B cell (primary cell): ENCODE data around the gene FSIP1. TPM values are rescaled to one million over a fixed set of nuclear protein-coding genes. Genes with fewer than 3 reads are reported as not detected.

Experiments
- ATAC-seq: fragments of 200-7000 bp; cut with Tn5 transposase; one replicate; pipeline ENCODE4 v1.10.0; 2021; ENCODE audit warnings: low read depth, mild to moderate bottlenecking, moderate number of reproducible peaks, moderate library complexity
- CTCF ChIA-PET: fragments of 350-600 bp; sonication (Branson Sonifier 250); formaldehyde crosslinking; loops from one replicate; lab custom pipeline; 2021; ENCODE audit warnings: antibody characterized with exemption, inconsistent platforms; lab: Charles Lee
- POLR2A ChIA-PET: fragments of 350-600 bp; sonication (Branson Sonifier 250); formaldehyde crosslinking; loops from one replicate; lab custom pipeline; 2021; ENCODE audit warnings: antibody characterized with exemption; lab: Charles Lee
- DNase-seq: peaks from one replicate; pipeline ENCODE4 v3.0.0; 2013
- H2AFZ ChIP-seq: 2 replicates; pipeline ENCODE4 v1.6.1; 2012; ENCODE audit warnings: mild to moderate bottlenecking, low read depth, low read length; ENCODE audit not compliant: insufficient read depth, poor library complexity, severe bottlenecking
- H3K27ac ChIP-seq, 2 donors: 1 replicate in 1 of 2; 2 replicates in 1 of 2; pipeline ENCODE4 v1.5.1; 2012 to 2013; ENCODE audit warnings: low read length in 2 of 2, mild to moderate bottlenecking in 2 of 2, moderate library complexity in 1 of 2
- H3K27me3 ChIP-seq, 4 experiments: fragments of 200-600 bp in 1 of 4; sonication (generic) in 1 of 4; replicated peaks in 1 of 4; 1 replicate in 2 of 4; 2 replicates in 2 of 4; pipeline versions ENCODE4 v1.6.1 to v1.7.0; 2013 to 2016; ENCODE audit warnings: low read length in 3 of 4, mild to moderate bottlenecking in 2 of 4, mixed read lengths in 1 of 4, moderate library complexity in 1 of 4; ENCODE audit not compliant: insufficient read depth in 4 of 4, control insufficient read depth in 3 of 4; ENCODE audit errors: control extremely low read depth in 1 of 4
- H3K36me3 ChIP-seq, 2 experiments: replicated peaks in 1 of 2; 1 replicate in 1 of 2; 2 replicates in 1 of 2; pipeline versions ENCODE4 v1.6.1 to v1.7.1; 2013; ENCODE audit warnings: low read length in 1 of 2; ENCODE audit not compliant: insufficient read depth in 2 of 2, control insufficient read depth in 1 of 2; ENCODE audit errors: control extremely low read depth in 1 of 2, extremely low read depth in 1 of 2
- H3K4me1 ChIP-seq, 2 donors: fragments of 200-600 bp in 1 of 2; sonication (generic) in 1 of 2; 1 replicate in 1 of 2; 2 replicates in 1 of 2; pipeline versions ENCODE4 v1.5.1 to v1.6.1; 2013 to 2017; ENCODE audit warnings: low read length in 2 of 2; ENCODE audit not compliant: control insufficient read depth in 2 of 2, insufficient read depth in 2 of 2
- H3K4me2 ChIP-seq: replicated peaks from 2 replicates; pipeline ENCODE3; 2012; ENCODE audit warnings: mild to moderate bottlenecking, low read depth, low read length; ENCODE audit not compliant: poor library complexity, severe bottlenecking
- H3K4me3 ChIP-seq, 5 experiments: fragments of 200-600 bp in 1 of 5; sonication (generic) in 1 of 5; 1 replicate in 3 of 5; 2 replicates in 2 of 5; pipeline versions ENCODE4 v1.5.1 to v1.7.0; 2011 to 2016; ENCODE audit warnings: low read length in 4 of 5, mild to moderate bottlenecking in 4 of 5, low read depth in 2 of 5, control low read depth in 1 of 5, moderate library complexity in 1 of 5; ENCODE audit not compliant: insufficient read depth in 1 of 5; ENCODE audit errors: control extremely low read depth in 1 of 5, extremely low read depth in 1 of 5
- H3K79me2 ChIP-seq: fragments of 200-600 bp; sonication (generic); one replicate; pipeline ENCODE4 v1.6.0; 2016; ENCODE audit warnings: low read length; ENCODE audit not compliant: control insufficient read depth, insufficient read depth
- H3K9ac ChIP-seq: fragments of 200-600 bp; sonication (generic); 2 replicates; pipeline ENCODE4 v1.6.1; 2017; ENCODE audit warnings: mild to moderate bottlenecking, low read length, moderate library complexity
- H3K9me3 ChIP-seq, 3 donors: one replicate each; pipeline versions ENCODE4 v1.6.1 to v1.7.1; 2013; ENCODE audit warnings: low read length in 2 of 3; ENCODE audit not compliant: control insufficient read depth in 2 of 3, insufficient read depth in 1 of 3; ENCODE audit errors: control extremely low read depth in 1 of 3
- H4K20me1 ChIP-seq: 2 replicates; pipeline ENCODE4 v1.6.0; 2012; ENCODE audit warnings: mild to moderate bottlenecking, low read length; ENCODE audit not compliant: insufficient read depth, control insufficient read depth, poor library complexity, severe bottlenecking
- H3K27ac Mint-ChIP-seq: one replicate; pipeline ENCODE4 v1.8.0; 2021; ENCODE audit warnings: mixed read lengths
- H3K27me3 Mint-ChIP-seq: one replicate; pipeline ENCODE4 v1.8.0; 2021; ENCODE audit warnings: mixed read lengths
- H3K4me1 Mint-ChIP-seq: one replicate; pipeline ENCODE4 v1.8.0; 2021; ENCODE audit warnings: mixed read lengths
- H3K4me3 Mint-ChIP-seq: one replicate; pipeline ENCODE4 v1.8.0; 2021; ENCODE audit warnings: mixed read lengths
- H3K9me3 Mint-ChIP-seq: one replicate; pipeline ENCODE4 v1.8.0; 2022; ENCODE audit warnings: mixed read lengths; ENCODE audit not compliant: insufficient read depth
- EZH2 ChIP-seq: IDR thresholded peaks from 2 replicates; pipeline ENCODE4 v1.6.1; 2012; ENCODE audit warnings: borderline replicate concordance, low read depth, mild to moderate bottlenecking, moderate library complexity, low read length; ENCODE audit not compliant: insufficient read depth, poor library complexity, severe bottlenecking
- WGBS: methylation state at CpG from one replicate; pipeline ENCODE4 v1.1.5; 2013; ENCODE audit warnings: missing lambda C conversion rate; ENCODE audit not compliant: insufficient coverage; 5-methylcytosine and 5-hydroxymethylcytosine counted together
- intact Hi-C: fragments of 100-400 bp; cut with micrococcal nuclease; formaldehyde crosslinking; loops from one replicate; pipeline ENCODE4 v1.10.0; 2022
- polyA minus RNA-seq: library from RNA; depleted of rRNA, polyadenylated mRNA; stranded (reverse); fragments of >200 nt; gene quantifications from 2 replicates; pipeline ENCODE4 v1.2.3, GENCODE V29; 2012
- polyA plus RNA-seq: library from polyadenylated mRNA; depleted of rRNA; stranded (reverse); fragments of >200 nt; gene quantifications from 2 replicates; pipeline ENCODE4 v1.2.3, GENCODE V29; 2012
- total RNA-seq, 2 donors: library from RNA; stranded (reverse); fragments of 120-200 nt in 1 of 2; gene quantifications; 1 replicate in 1 of 2; 2 replicates in 1 of 2; pipeline versions ENCODE4 v1.2.3 to v1.2.4, GENCODE V29; 2013 to 2022
- TF ChIP-seq, protein P1 (sequence below): fragments of 200-600 bp; IDR thresholded peaks from one replicate; pipeline ENCODE4 v1.8.0; 2022; ENCODE audit warnings: antibody characterized with exemption, mild to moderate bottlenecking

FSIP1 gene
- 0.44 and 0.49 TPM in 2 replicates for total RNA-seq
- total RNA-seq (2013): 0.56 TPM
- 0.07 and 0.19 TPM in 2 replicates for polyA plus RNA-seq
- 0.14 TPM in 1 of 2 replicates, not detected in the other for polyA minus RNA-seq

DNA sequence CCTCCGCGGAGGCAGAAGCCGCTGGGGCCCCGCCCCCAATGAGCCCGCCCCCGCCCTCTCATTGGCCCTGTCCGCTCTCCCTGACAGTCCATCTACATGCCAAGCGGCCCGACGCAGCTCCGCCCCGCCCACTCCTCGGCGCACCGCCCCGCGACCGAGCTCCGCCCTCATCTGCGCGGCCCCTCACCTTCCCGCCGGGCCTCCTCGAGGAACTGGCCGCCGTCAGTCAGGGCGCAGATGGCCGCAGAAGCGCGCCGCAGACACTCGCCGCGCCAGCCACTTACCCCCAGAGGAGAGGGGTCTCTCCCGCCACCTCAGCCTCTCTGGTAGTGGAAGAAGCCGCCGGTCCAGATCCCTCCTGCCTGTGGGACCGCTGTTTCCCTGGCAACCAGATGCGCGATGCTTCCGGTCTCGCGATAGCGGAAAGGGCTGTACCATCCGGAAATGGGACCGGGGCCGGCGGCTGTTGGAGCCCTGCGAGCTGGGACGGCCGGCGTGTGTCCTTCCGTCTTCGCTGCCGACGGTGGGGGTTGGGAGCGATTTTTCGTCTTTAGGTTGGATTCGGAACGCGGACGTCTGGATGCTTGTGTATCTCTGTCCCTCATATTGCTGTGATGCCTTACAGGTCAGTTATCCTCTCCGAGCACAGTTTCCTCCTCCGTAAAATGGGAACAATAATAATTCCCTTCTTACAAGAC is at the start of gene FSIP1:
Gene FSIP1 (minus strand): TSS at position 401 of the 698 bp plus-strand sequence. CDS start 6,317 bp downstream, outside the sequence.
- no peaks in the 10 kb centered on the region for H3K79me2 ChIP-seq
- H3K27ac Mint-ChIP-seq: peak within 1 kb of the TSS; percentile 97
- H3K4me2 ChIP-seq: peak within 1 kb of the TSS; percentile 70
- DNase-seq (peak; percentile 98), ATAC-seq (peak; percentile 99)
- H3K9me3 ChIP-seq: no peaks in the 10 kb centered on the region
- ChIA-PET POLR2A (interaction anchor here (0.8 to 1.3 kb wide), 2 partner anchors 257 to 326 kb away, joined by 4 to 5 read pairs; partner anchors contain the start of genes BMF and SRP14), CTCF (interaction anchor here (0.6 to 2.8 kb wide), 6 partner anchors 25 to 639 kb away, joined by 3 to 16 read pairs (median 7); no protein-coding TSS in a partner anchor)
- H3K36me3 ChIP-seq: peaks cover 0 to 4% of the 10 kb centered on the region in 2 experiments
- WGBS: 1% methylated on average over 54 of the region's 64 CpGs
- peak within 1 kb of the TSS; percentile 63 to 83 for H3K27ac ChIP-seq
- TF ChIP-seq, protein P1, sequence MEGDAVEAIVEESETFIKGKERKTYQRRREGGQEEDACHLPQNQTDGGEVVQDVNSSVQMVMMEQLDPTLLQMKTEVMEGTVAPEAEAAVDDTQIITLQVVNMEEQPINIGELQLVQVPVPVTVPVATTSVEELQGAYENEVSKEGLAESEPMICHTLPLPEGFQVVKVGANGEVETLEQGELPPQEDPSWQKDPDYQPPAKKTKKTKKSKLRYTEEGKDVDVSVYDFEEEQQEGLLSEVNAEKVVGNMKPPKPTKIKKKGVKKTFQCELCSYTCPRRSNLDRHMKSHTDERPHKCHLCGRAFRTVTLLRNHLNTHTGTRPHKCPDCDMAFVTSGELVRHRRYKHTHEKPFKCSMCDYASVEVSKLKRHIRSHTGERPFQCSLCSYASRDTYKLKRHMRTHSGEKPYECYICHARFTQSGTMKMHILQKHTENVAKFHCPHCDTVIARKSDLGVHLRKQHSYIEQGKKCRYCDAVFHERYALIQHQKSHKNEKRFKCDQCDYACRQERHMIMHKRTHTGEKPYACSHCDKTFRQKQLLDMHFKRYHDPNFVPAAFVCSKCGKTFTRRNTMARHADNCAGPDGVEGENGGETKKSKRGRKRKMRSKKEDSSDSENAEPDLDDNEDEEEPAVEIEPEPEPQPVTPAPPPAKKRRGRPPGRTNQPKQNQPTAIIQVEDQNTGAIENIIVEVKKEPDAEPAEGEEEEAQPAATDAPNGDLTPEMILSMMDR: no peak
- TF ChIP-seq EZH2: no peak
- peaks cover 0 to 5% (median under 1%) of the 10 kb centered on the region in 4 experiments for H3K27me3 ChIP-seq
- peaks cover 5% of the 10 kb centered on the region for H3K27me3 Mint-ChIP-seq
- H4K20me1 ChIP-seq: no peaks in the 10 kb centered on the region
- peak within 1 kb of the TSS; percentile 94 for H2AFZ ChIP-seq
- peaks cover 43% of the 10 kb centered on the region for H3K4me1 Mint-ChIP-seq
- intact Hi-C loops: loop anchor here (2.0 to 10.0 kb wide), 4 partner anchors 152 to 642 kb away; partner anchors contain the start of genes BMF, EIF2AK4 and SRP14
- no peaks in the 10 kb centered on the region for H3K9me3 Mint-ChIP-seq
- H3K4me1 ChIP-seq: peaks cover 17 to 18% of the 10 kb centered on the region in 2 donors
- peak within 1 kb of the TSS; percentile 87 for H3K9ac ChIP-seq
- H3K4me3 Mint-ChIP-seq: peak within 1 kb of the TSS; percentile 85
- peak within 1 kb of the TSS; percentile 81 to 98 (median 91) for H3K4me3 ChIP-seq

DNA sequence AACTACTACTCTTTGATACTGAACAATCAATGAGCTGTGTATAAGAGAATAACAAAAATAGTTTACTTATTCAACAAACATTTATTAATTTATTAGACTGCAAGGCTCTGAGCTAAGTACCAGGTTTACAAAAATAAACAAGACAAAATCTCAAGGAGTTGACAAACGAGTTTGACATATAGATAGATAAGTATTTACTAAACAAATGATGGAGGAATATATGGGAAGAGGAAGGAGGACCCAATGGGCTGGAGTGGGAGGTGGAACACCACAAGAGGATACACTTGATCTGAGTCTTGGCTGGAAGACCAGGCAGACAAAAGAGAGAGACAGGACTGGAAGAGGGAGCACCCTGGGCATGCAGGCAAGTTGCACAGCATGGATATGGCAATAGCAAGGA is 47.5 kb upstream of the FSIP1 start:
- TF ChIP-seq, protein P1: no peak
- TF ChIP-seq EZH2: no peak
- H4K20me1 ChIP-seq: no peaks in the 10 kb centered on the region
- no peak overlapping the region for H3K27ac ChIP-seq
- Mint-ChIP-seq H3K27ac (no peak overlapping the region), H3K27me3 (peaks cover 58% of the 10 kb centered on the region), H3K4me1 (no peaks in the 10 kb centered on the region), H3K4me3 (no peak overlapping the region), H3K9me3 (no peaks in the 10 kb centered on the region)
- H3K4me3 ChIP-seq: no peak overlapping the region
- no peaks in the 10 kb centered on the region for H3K36me3 ChIP-seq
- H3K27me3 ChIP-seq: no peaks in the 10 kb centered on the region
- intact Hi-C loops: no loop called here
- POLR2A ChIA-PET: no interaction called here
- H3K9me3 ChIP-seq: no peaks in the 10 kb centered on the region
- H3K4me2 ChIP-seq: no peak overlapping the region
- DNase-seq: no peak
- no peaks in the 10 kb centered on the region for H3K79me2 ChIP-seq
- CTCF ChIA-PET: interaction anchor here (0.9 kb wide), 1 partner anchor 74 kb away, joined by 3 read pairs; no protein-coding TSS in a partner anchor
- no peaks in the 10 kb centered on the region for H3K4me1 ChIP-seq
- H3K9ac ChIP-seq: no peak overlapping the region
- WGBS: no CpG with 5 or more reads among the region's 1 CpG
- ATAC-seq: no peak
- H2AFZ ChIP-seq: no peak overlapping the region
